Fibroblast of mammary gland (primary cell): Measurements from ENCODE around the gene ELF5.
A peak's percentile ranks its signal among the peaks of the same experiment; 100 is the strongest.

Experiments
- DNase-seq: peaks from one replicate; pipeline ENCODE4 v3.0.0-alpha.2; 2010; ENCODE audit warnings: low read depth
- H3K4me3 ChIP-seq: 2 replicates; pipeline ENCODE4 v1.5.1; 2011; ENCODE audit warnings: low read depth, mild to moderate bottlenecking, low read length, moderate library complexity; ENCODE audit not compliant: control insufficient read depth
- TF ChIP-seq, protein P1 (sequence below): conservative IDR thresholded peaks from 2 replicates; pipeline ENCODE4 v1.5.1; 2011; ENCODE audit warnings: low read depth, low read length, inconsistent platforms; ENCODE audit not compliant: control insufficient read depth, insufficient read depth

Gene ELF5

DNA sequence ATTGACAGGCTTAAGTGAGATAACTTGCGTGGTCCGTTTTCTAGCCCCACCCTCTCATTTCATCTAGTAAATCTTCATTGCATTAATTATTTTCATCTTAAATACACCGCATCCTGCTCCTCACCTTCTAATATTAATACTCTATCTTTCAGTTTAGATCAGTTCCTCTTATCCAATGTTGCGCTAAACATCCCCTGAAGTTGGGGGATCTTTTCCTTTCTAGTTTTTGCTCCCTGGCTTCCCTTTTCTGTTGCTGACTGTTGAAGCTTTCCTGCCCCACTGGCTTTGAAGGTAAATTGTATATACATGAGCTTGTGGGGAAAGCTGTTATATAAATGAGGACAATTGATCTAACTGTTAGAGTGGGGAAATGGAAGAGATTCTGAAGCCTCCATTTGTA, 67.6 kb downstream of the ELF5 start:
- TF ChIP-seq, protein P1, sequence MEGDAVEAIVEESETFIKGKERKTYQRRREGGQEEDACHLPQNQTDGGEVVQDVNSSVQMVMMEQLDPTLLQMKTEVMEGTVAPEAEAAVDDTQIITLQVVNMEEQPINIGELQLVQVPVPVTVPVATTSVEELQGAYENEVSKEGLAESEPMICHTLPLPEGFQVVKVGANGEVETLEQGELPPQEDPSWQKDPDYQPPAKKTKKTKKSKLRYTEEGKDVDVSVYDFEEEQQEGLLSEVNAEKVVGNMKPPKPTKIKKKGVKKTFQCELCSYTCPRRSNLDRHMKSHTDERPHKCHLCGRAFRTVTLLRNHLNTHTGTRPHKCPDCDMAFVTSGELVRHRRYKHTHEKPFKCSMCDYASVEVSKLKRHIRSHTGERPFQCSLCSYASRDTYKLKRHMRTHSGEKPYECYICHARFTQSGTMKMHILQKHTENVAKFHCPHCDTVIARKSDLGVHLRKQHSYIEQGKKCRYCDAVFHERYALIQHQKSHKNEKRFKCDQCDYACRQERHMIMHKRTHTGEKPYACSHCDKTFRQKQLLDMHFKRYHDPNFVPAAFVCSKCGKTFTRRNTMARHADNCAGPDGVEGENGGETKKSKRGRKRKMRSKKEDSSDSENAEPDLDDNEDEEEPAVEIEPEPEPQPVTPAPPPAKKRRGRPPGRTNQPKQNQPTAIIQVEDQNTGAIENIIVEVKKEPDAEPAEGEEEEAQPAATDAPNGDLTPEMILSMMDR = no peak
- no peak overlapping the region for H3K4me3 ChIP-seq
- DNase-seq = no peak

DNA sequence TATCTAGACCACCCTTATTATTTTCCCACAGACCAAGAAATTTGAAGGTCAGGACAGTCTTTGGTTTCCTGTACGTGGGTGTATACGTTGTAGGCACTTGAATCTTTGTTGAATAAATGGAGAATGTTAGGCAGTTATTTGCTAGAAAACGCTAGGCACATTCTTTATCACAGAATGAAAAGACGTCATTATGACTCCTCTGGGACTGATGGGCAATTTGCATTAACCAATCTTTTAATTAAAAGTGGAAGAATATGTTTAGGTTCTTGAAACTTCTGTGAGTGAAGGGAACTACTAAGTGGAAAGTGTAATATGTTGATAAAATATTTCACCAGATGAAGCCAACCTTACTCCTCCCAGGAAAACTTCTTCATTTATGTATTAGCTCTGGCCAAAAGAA, 69.2 kb downstream of the ELF5 start:
- no peak for DNase-seq
- H3K4me3 ChIP-seq = no peak overlapping the region
- TF ChIP-seq, protein P1 = no peak

DNA sequence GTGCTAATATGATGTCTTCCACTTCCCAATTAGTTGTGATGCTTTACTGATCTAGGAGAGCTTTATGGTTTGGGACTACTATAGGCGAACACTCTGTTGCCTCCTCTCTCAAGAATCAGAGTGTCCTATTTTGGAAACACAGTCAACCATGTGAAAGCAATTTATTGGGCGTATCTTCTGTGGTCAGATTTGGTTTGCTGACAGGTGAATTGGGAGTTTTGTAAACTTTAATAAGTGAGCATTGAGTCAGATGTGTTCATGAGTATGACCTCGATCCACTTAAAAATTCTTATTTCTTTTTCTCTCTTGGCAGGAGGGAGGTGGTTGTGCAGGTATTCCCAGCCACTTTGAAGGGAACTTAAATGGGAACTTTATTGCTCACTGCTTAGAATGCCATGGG, 70.5 kb downstream of the ELF5 start:
- H3K4me3 ChIP-seq = no peak overlapping the region
- TF ChIP-seq, protein P1 = no peak
- DNase-seq = no peak

DNA sequence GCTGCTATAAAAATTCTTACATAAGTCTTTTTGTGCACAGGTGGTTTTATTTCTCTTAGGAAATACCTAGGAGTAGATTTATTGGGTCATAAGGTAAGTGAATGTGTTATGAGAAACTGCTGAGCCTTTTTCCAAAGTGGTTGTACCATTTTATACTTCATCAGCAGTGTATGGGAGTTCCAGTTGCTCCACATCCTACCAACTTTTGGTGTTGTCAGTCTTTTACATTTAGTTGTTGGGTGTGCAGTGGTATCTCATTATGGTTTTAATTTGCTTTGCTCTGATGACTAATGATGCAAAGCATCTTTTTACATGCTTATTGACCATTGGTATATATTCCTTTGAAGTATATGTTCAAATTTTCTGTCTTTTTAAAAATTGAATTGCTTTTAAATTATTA, 71.8 kb downstream of the ELF5 start:
- DNase-seq = no peak
- TF ChIP-seq, protein P1 = no peak
- no peak overlapping the region for H3K4me3 ChIP-seq

DNA sequence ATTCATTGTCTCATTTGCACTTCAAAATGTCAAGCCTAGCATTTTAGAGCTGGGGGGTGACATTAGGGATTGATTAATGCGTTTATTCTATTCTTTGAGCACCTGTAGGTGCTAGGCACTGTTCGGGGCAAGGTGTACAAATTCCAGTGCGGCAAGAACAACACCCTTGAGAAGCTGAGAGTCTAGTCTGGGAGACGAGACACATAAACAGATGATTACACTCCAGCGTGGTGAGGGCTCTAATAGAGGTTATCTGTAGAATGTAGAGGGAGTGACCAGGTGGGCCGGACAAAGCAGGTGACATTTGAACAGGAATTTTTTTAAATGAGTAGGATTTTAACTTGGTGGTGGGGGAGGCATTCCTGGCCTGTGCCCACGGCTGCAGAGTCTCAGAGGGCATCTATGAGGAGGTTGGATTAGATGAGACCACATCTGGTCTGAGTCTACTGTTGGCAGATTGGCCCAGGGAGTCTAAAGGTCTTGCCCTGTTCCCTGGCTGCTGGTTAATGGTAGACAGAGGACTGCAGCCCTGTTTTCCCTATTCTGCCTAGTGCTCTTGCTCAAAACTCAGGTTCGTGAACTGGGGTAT, 73.9 kb downstream of the ELF5 start:
- DNase-seq = no peak
- peak overlapping the region; percentile 83 for H3K4me3 ChIP-seq
- TF ChIP-seq, protein P1 = no peak

DNA sequence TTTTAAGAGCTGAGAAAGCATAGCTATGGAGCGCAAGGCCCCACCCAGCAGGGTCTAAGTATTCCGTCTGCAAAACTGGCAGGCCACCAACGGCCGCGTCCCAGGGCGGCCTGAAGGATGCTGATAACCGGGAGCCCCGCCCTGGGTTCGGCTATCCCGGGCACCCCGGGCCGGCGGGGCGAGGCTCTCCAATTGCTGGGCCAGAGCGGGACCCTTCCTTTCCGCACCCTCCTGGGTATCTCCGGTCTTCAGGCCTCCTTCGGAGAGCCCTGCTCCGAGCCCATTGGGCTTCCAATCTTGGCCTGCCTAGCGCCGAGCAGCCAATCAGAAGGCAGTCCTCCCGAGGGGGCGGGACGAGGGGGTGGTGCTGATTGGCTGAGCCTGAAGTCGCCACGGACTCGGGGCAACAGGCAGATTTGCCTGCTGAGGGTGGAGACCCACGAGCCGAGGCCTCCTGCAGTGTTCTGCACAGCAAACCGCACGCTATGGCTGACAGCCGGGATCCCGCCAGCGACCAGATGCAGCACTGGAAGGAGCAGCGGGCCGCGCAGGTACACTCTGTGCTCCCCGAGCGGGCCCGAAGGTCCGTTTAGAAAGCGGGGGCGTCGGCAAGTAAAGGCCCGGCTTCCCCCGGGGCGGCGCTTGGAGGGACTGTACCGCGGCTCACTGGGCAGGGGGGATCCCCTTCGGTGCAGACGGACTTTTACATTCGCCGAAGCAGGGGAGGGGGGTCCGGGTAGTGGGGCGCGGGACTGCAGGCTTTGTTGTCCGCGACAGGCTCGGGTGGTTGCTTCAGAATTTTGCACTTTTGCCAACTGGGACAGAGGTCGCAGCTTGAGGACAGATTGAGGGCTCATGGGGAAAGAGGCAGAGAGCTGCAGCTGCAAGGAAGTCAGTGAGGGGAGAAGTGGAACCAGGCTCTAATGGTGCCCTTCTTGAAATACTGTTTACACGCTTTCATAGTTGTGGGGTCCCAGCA, 74.8 kb downstream of the ELF5 start, which contains the start of gene CAT:
Gene CAT (plus strand): TSS at position 406 of the 979 bp plus-strand sequence. CDS start 80 bp downstream, at position 486.
- TF ChIP-seq, protein P1 = no peak
- DNase-seq = peak; percentile 96
- H3K4me3 ChIP-seq = peak within 1 kb of the TSS; percentile 83
